Calu3 (cell line): ENCODE measurements around the gene CDH3. TPM values are rescaled to one million over a fixed set of nuclear protein-coding genes. Genes with fewer than 3 reads are reported as not detected.

ENCODE experiments used
- BruUV-seq: library from RNA; stranded (reverse); fragments of 400-500 nt; replicated peaks from 2 replicates; lab custom pipeline; 2021; lab: Mats Ljungman, UMichigan
- CTCF ChIA-PET: fragments of 300-600 bp; sonication (Branson Sonifier 250); formaldehyde crosslinking; loops from one replicate; lab custom pipeline; 2022; ENCODE audit warnings: antibody characterized with exemption; lab: Charles Lee
- DNase-seq: peaks from one replicate; pipeline ENCODE4 v3.0.0; 2022
- H3K27ac Mint-ChIP-seq: one replicate; pipeline ENCODE4 v1.8.0; 2022; ENCODE audit warnings: mixed read lengths; ENCODE audit not compliant: unreplicated experiment
- H3K27me3 Mint-ChIP-seq: one replicate; pipeline ENCODE4 v1.8.0; 2022; ENCODE audit warnings: mixed read lengths; ENCODE audit not compliant: unreplicated experiment
- H3K36me3 Mint-ChIP-seq: one replicate; pipeline ENCODE4 v1.8.0; 2022; ENCODE audit warnings: mild to moderate bottlenecking, moderate library complexity, mixed read lengths; ENCODE audit not compliant: insufficient read depth, unreplicated experiment
- H3K4me1 Mint-ChIP-seq: one replicate; pipeline ENCODE4 v1.8.0; 2022; ENCODE audit warnings: mild to moderate bottlenecking, low read depth, mixed read lengths; ENCODE audit not compliant: unreplicated experiment
- H3K4me3 Mint-ChIP-seq: one replicate; pipeline ENCODE4 v1.8.0; 2022; ENCODE audit warnings: mild to moderate bottlenecking, low read depth, moderate library complexity, mixed read lengths; ENCODE audit not compliant: unreplicated experiment
- H3K9me3 Mint-ChIP-seq: one replicate; pipeline ENCODE4 v1.8.0; 2022; ENCODE audit warnings: low read depth, mixed read lengths; ENCODE audit not compliant: unreplicated experiment
- CTCF ChIP-seq: fragments of 200-600 bp; IDR thresholded peaks from one replicate; pipeline ENCODE4 v1.8.0; 2022; ENCODE audit warnings: antibody characterized with exemption; ENCODE audit not compliant: unreplicated experiment
- intact Hi-C: fragments of 100-400 bp; cut with micrococcal nuclease; formaldehyde crosslinking; loops from one replicate; pipeline ENCODE4 v1.10.0; 2022; ENCODE audit not compliant: unreplicated experiment
- total RNA-seq: library from RNA; stranded (reverse); gene quantifications from 2 replicates; pipeline ENCODE4 v1.2.3, GENCODE V29; 2022

Gene CDH3
- total RNA-seq, 1 experiment from 2014 or later = 41.7 TPM

- Mint-ChIP-seq H3K36me3 (peaks cover 63% of the 10 kb centered on the region), H3K27ac (peak overlapping the region; percentile 50), H3K27me3 (no peaks in the 10 kb centered on the region), H3K9me3 (no peaks in the 10 kb centered on the region), H3K4me3 (no peak overlapping the region), H3K4me1 (peaks cover 84% of the 10 kb centered on the region)
- DNase-seq = no peak
- intact Hi-C loops = no loop called here
- BruUV-seq = no TSS peak
- CTCF ChIA-PET = no interaction called here
- no peak for TF ChIP-seq CTCF
Observed at GRCh38 chr16:68746951-68747350, 101.8 kb downstream of the CDH3 start.

GRCh38 chr16:68749432-68749831 lies 104.3 kb downstream of the CDH3 start:
- Mint-ChIP-seq H3K9me3 (no peaks in the 10 kb centered on the region), H3K4me1 (peaks cover 80% of the 10 kb centered on the region), H3K4me3 (no peak overlapping the region), H3K27me3 (no peaks in the 10 kb centered on the region), H3K27ac (no peak overlapping the region), H3K36me3 (peaks cover 61% of the 10 kb centered on the region)
- CTCF ChIA-PET = no interaction called here
- peak; percentile 41 for DNase-seq
- BruUV-seq = no TSS peak
- no peak for TF ChIP-seq CTCF
- intact Hi-C loops = no loop called here

Other genes starting within 250 kb of the CDH3 start
- 0.42 and 1.2 TPM in 2 replicates for gene SMPD3, start 196.8 kb upstream of the CDH3 start, total RNA-seq
- 30.4 and 32.1 TPM in 2 replicates for gene ZFP90, start 106.0 kb upstream of the CDH3 start, total RNA-seq
- gene CDH1, start 92.0 kb downstream of the CDH3 start, total RNA-seq = 328 and 421 TPM in 2 replicates
- gene TANGO6, start 198.2 kb downstream of the CDH3 start, total RNA-seq = 18.0 TPM in 2 replicates